ENCODE data around the gene WWOX. TPM values are rescaled to one million over a fixed set of nuclear protein-coding genes. Genes with fewer than 3 reads are reported as not detected.

The WWOX gene
- total and polyA plus RNA-seq, 2 of the 8 experiments (the other 6 are each of a cell fraction or from before 2014, with no cell fraction given): 5.4 to 16.7 TPM

DNA sequence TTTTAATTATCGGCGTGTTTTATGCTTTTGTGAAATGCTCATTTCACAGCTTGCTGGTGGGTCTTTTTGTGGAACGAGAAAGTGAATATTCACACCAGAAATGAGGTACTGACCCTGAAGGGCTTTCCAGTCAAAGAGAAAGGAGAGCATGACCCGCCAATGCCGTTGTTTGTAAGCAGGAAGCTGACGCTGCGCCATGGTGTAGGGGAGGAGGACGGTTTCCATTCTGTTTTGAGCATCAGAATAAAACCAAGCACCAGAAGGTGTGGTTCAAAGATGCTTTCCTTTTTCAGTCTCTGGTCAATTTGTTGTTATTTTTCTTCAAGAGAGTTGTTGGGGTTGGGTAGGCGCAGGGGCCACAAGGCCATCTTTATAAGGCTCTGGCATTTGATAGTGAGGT lies 669.3 kb downstream of the WWOX start (continued):
- TF ChIP-seq CTBP2 (IDR thresholded peaks at IDR 0.05; ENCODE audit: borderline replicate concordance, insufficient read depth, insufficient read length, low read length) (no peak), CHD1 (IDR thresholded peaks at IDR 0.05; ENCODE audit: low read depth, low read length) (no peak), SP4 (IDR thresholded peaks at IDR 0.05; ENCODE audit: low read length) (no peak), BCL11A (IDR thresholded peaks at IDR 0.05; ENCODE audit: low read depth in 2 of 2, low read length in 2 of 2) (no peak), BRCA1 (IDR thresholded peaks at IDR 0.05; ENCODE audit: low read depth, low read length) (no peak)

All from H1 (cell line).